GM21528 (cell line): ENCODE results near the gene PHB1.
A peak's percentile ranks its signal among the peaks of the same experiment; 100 is the strongest.
"Not testable (repeated sequence)": the region's sequence is repeated elsewhere in the genome, so short reads cannot be mapped to it uniquely, and the experiment has no call there.

Experiments used
- ATAC-seq: cut with Tn5 transposase; IDR thresholded peaks from one replicate; pipeline ENCODE4 v1.9.1; 2021; ENCODE audit warnings: mild to moderate bottlenecking, moderate library complexity; ENCODE audit not compliant: unreplicated experiment, low FRiP score

Gene PHB1

GRCh38 chr17:49381793-49382192, 32.9 kb downstream of the PHB1 start:
- no peak for ATAC-seq

GRCh38 chr17:49381033-49381432, 33.6 kb downstream of the PHB1 start:
- no peak for ATAC-seq

GRCh38 chr17:49379926-49380325, 34.8 kb downstream of the PHB1 start:
- ATAC-seq: no peak

GRCh38 chr17:49378311-49378710, 36.4 kb downstream of the PHB1 start:
- no peak for ATAC-seq

GRCh38 chr17:49375544-49375943, 39.1 kb downstream of the PHB1 start:
- ATAC-seq: no peak

- ATAC-seq: no peak
Observed at GRCh38 chr17:49373115-49373514, 41.6 kb downstream of the PHB1 start.

GRCh38 chr17:49372425-49372824, 42.3 kb downstream of the PHB1 start:
- no peak for ATAC-seq

GRCh38 chr17:49370971-49371834, 43.5 kb downstream of the PHB1 start:
- no peak for ATAC-seq

GRCh38 chr17:49369760-49370159, 44.9 kb downstream of the PHB1 start:
- no peak for ATAC-seq

GRCh38 chr17:49369089-49369488, 45.6 kb downstream of the PHB1 start:
- ATAC-seq: no peak

GRCh38 chr17:49365667-49366066, 49.0 kb downstream of the PHB1 start:
- ATAC-seq: no peak

GRCh38 chr17:49365126-49365525, 49.6 kb downstream of the PHB1 start:
- not testable (repeated sequence) for ATAC-seq

- ATAC-seq: no peak
Observed at GRCh38 chr17:49364119-49364518, 50.6 kb downstream of the PHB1 start.

- no peak for ATAC-seq
Observed at GRCh38 chr17:49363251-49363650, 51.4 kb downstream of the PHB1 start.

GRCh38 chr17:49362723-49363117, 52.0 kb downstream of the PHB1 start:
- ATAC-seq: no peak

- peak; percentile 52 for ATAC-seq
Observed at GRCh38 chr17:49361902-49362722, 52.6 kb downstream of the PHB1 start, which contains the start of gene ZNF652. Gene ZNF652 (minus strand): TSS chr17:49362250. CDS start chr17:49317725, 44,525 bp downstream.

GRCh38 chr17:49361129-49361901, 53.4 kb downstream of the PHB1 start:
- peak; percentile 18 for ATAC-seq

- peak; percentile 17 for ATAC-seq
Observed at GRCh38 chr17:49360796-49361128, 53.9 kb downstream of the PHB1 start.

- no peak for ATAC-seq
Observed at GRCh38 chr17:49359990-49360795, 54.5 kb downstream of the PHB1 start.

GRCh38 chr17:49358641-49359247, 55.9 kb downstream of the PHB1 start:
- no peak for ATAC-seq
